Fibroblast of lung (primary cell): ENCODE results near the gene MGAT3.

Source experiments
- CTCF ChIP-seq, 2 donors: IDR thresholded peaks in 1 of 2; conservative IDR thresholded peaks in 1 of 2; 1 replicate in 1 of 2; 2 replicates in 1 of 2; pipeline ENCODE4 v1.5.1; 2011 to 2012; ENCODE audit warnings: low read length in 2 of 2, control low read depth in 1 of 2, inconsistent platforms in 1 of 2, low read depth in 1 of 2, mild to moderate bottlenecking in 1 of 2
- EZH2 ChIP-seq: IDR thresholded peaks from 2 replicates; pipeline ENCODE4 v1.5.1; 2012; ENCODE audit warnings: low read length, control low read depth, mild to moderate bottlenecking; ENCODE audit errors: missing control alignments

GRCh38 chr22:39518996-39519680 is 62.3 kb downstream of the MGAT3 start:
- TF ChIP-seq CTCF (conservative IDR thresholded peaks at IDR 0.05 in 1 of 2, IDR thresholded peaks at IDR 0.05 in 1 of 2; ENCODE audit: low read depth in 1 of 2, low read length in 2 of 2) (no peak), EZH2 (no peak)
